ENCODE data around the gene TMEM247.

Gene TMEM247

DNA sequence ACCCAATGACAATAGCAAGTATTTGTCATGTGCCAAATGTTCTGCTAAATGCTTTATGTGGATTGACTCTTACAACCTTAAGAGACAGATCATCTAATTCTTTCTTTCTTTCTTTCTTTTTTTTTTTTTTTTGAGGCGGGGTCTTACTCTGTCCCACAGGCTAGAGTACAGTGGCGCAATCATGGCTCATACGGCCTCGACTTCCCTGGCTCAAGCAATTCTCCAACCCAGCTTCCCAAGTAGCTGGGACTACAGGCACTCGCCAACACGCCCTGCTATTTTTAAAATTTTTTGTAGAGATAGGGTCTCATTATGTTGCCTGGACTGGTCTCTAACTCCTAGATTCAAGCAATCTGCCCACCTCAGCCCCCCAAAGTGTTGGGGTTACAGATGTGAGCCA is 21.4 kb downstream of the TMEM247 start:
- H3K4me3 ChIP-seq (ENCODE audit: low read depth, low read length): no peak overlapping the region
- H3K36me3 ChIP-seq (ENCODE audit: control insufficient read depth, insufficient read depth, low read length): no peaks in the 10 kb centered on the region
- no peak overlapping the region for H3K9ac ChIP-seq (ENCODE audit: low read length)
- no peak overlapping the region for H3K27ac ChIP-seq (ENCODE audit: low read depth, low read length)
- peaks cover 9% of the 10 kb centered on the region; the same call in 1 of the 2 replicates for H3K4me1 ChIP-seq (ENCODE audit: control insufficient read depth, insufficient read depth, low read length)
- peaks cover 28% of the 10 kb centered on the region for H3K27me3 ChIP-seq (ENCODE audit: control insufficient read depth, insufficient read depth, low read length)
- no peaks in the 10 kb centered on the region for H3K9me3 ChIP-seq (ENCODE audit: control insufficient read depth, insufficient read depth, low read depth, low read length)

GRCh38 chr2:46502291-46502885 is 23.0 kb downstream of the TMEM247 start:
- H3K27me3 ChIP-seq (ENCODE audit: control insufficient read depth, insufficient read depth, low read length): peaks cover 21% of the 10 kb centered on the region
- no peak overlapping the region for H3K27ac ChIP-seq (ENCODE audit: low read depth, low read length)
- H3K9ac ChIP-seq (ENCODE audit: low read length): no peak overlapping the region
- H3K4me1 ChIP-seq (ENCODE audit: control insufficient read depth, insufficient read depth, low read length): peaks cover 22% of the 10 kb centered on the region
- no peaks in the 10 kb centered on the region for H3K9me3 ChIP-seq (ENCODE audit: control insufficient read depth, insufficient read depth, low read depth, low read length)
- no peak overlapping the region for H3K4me3 ChIP-seq (ENCODE audit: low read depth, low read length)
- no peaks in the 10 kb centered on the region for H3K36me3 ChIP-seq (ENCODE audit: control insufficient read depth, insufficient read depth, low read length)

DNA sequence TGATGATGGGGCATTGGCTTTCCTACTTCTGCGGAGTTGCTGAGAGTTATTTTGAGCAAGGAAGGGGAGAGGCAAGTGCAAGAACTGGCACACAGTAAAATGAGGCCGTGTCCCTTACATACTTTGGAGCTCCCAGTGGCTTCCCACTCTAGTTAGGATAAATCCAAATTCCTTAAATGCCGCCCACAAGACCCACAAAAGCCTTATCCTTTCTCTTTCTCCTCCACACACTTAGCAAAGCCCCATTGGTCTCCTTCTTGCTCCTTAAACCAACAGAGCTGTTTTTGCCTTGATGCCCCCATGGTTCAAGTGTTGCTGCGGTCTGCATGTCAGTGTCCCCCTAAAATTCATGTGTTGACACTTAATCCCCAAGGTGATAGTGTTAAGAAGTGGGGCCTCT is 24.3 kb downstream of the TMEM247 start:
- H3K27ac ChIP-seq (ENCODE audit: low read depth, low read length): no peak overlapping the region
- H3K9me3 ChIP-seq (ENCODE audit: control insufficient read depth, insufficient read depth, low read depth, low read length): no peaks in the 10 kb centered on the region
- no peaks in the 10 kb centered on the region for H3K36me3 ChIP-seq (ENCODE audit: control insufficient read depth, insufficient read depth, low read length)
- H3K9ac ChIP-seq (ENCODE audit: low read length): no peak overlapping the region
- H3K4me1 ChIP-seq (ENCODE audit: control insufficient read depth, insufficient read depth, low read length): peaks cover 22% of the 10 kb centered on the region
- H3K27me3 ChIP-seq (ENCODE audit: control insufficient read depth, insufficient read depth, low read length): peaks cover 8% of the 10 kb centered on the region
- H3K4me3 ChIP-seq (ENCODE audit: low read depth, low read length): no peak overlapping the region

DNA sequence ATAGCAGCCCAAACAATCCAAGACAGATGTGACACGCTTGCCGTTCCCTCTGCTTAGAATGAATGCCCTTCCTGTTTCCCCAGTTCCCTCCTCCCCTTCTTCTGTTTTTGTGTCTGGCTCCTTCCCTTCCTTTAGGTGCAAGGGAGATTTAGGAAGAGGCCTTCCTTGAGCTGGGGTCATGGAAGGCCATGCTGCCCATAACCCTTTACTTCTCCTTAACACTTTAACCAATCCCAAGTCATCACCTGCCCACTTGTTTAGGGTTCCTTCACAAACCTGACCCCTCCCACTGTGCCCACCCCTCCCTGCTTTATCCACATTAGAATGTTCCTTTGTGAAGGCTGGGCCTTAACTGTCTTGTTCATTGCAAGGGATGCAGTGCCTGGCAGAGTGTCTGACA is 24.9 kb downstream of the TMEM247 start:
- Histone ChIP-seq H3K27ac (ENCODE audit: low read depth, low read length) (no peak overlapping the region), H3K9me3 (ENCODE audit: control insufficient read depth, insufficient read depth, low read depth, low read length) (no peaks in the 10 kb centered on the region), H3K9ac (ENCODE audit: low read length) (no peak overlapping the region), H3K36me3 (ENCODE audit: control insufficient read depth, insufficient read depth, low read length) (no peaks in the 10 kb centered on the region), H3K27me3 (ENCODE audit: control insufficient read depth, insufficient read depth, low read length) (peaks cover 3% of the 10 kb centered on the region), H3K4me3 (ENCODE audit: low read depth, low read length) (no peak overlapping the region), H3K4me1 (ENCODE audit: control insufficient read depth, insufficient read depth, low read length) (peaks cover 22% of the 10 kb centered on the region)

DNA sequence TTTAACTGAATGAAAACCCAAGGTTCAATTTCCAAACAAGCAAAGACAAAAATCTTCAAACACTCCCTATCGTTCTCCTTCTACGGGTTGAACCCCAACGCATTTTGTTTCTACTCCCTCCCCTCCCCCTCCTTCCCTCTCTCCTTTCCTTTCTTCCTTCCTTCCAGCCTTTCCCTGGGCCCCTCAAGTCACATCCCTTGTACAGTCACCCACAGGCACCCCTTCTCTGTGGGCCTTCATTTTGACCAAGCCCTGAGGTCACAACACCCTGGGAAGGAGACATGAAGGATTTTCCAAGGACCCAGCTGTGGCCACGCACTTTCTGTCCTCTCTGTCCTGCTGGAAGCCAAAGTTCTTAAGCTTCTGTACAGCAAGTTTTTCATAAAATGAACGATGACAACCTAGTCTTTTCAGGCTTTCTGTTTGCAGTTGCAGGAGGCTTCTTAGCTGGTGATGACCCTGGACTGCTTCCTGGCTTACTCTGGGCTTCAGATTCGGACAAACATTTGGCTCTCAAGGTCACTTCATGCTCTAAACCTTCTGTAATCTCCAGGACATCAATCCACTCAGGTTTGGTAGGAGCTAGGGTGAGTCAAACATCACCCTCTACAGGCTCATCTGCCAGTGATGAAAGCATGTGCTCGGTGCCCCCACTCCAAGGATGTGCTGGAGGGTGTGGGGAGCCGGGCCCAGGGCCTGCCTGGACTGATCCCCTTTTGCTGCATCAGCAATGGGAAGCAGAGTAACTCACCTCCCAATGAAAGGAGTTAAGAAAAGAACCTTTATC is 25.5 kb downstream of the TMEM247 start:
- Histone ChIP-seq H3K36me3 (ENCODE audit: control insufficient read depth, insufficient read depth, low read length) (no peaks in the 10 kb centered on the region), H3K4me3 (ENCODE audit: low read depth, low read length) (no peak overlapping the region), H3K27ac (ENCODE audit: low read depth, low read length) (no peak overlapping the region), H3K27me3 (ENCODE audit: control insufficient read depth, insufficient read depth, low read length) (no peaks in the 10 kb centered on the region), H3K9me3 (ENCODE audit: control insufficient read depth, insufficient read depth, low read depth, low read length) (no peaks in the 10 kb centered on the region), H3K4me1 (ENCODE audit: control insufficient read depth, insufficient read depth, low read length) (peaks cover 19% of the 10 kb centered on the region), H3K9ac (ENCODE audit: low read length) (no peak overlapping the region)

GRCh38 chr2:46505472-46505783 is 26.1 kb downstream of the TMEM247 start:
- H3K4me1 ChIP-seq (ENCODE audit: control insufficient read depth, insufficient read depth, low read length): peaks cover 19% of the 10 kb centered on the region
- no peak overlapping the region for H3K9ac ChIP-seq (ENCODE audit: low read length)
- H3K9me3 ChIP-seq (ENCODE audit: control insufficient read depth, insufficient read depth, low read depth, low read length): no peaks in the 10 kb centered on the region
- no peak overlapping the region for H3K4me3 ChIP-seq (ENCODE audit: low read depth, low read length)
- H3K27ac ChIP-seq (ENCODE audit: low read depth, low read length): no peak overlapping the region
- no peaks in the 10 kb centered on the region for H3K36me3 ChIP-seq (ENCODE audit: control insufficient read depth, insufficient read depth, low read length)
- H3K27me3 ChIP-seq (ENCODE audit: control insufficient read depth, insufficient read depth, low read length): no peaks in the 10 kb centered on the region

GRCh38 chr2:46506131-46506706 is 26.9 kb downstream of the TMEM247 start:
- H3K36me3 ChIP-seq (ENCODE audit: control insufficient read depth, insufficient read depth, low read length): no peaks in the 10 kb centered on the region
- no peak overlapping the region for H3K27ac ChIP-seq (ENCODE audit: low read depth, low read length)
- H3K4me1 ChIP-seq (ENCODE audit: control insufficient read depth, insufficient read depth, low read length): peaks cover 19% of the 10 kb centered on the region
- H3K27me3 ChIP-seq (ENCODE audit: control insufficient read depth, insufficient read depth, low read length): no peaks in the 10 kb centered on the region
- H3K9me3 ChIP-seq (ENCODE audit: control insufficient read depth, insufficient read depth, low read depth, low read length): no peaks in the 10 kb centered on the region
- no peak overlapping the region for H3K4me3 ChIP-seq (ENCODE audit: low read depth, low read length)
- H3K9ac ChIP-seq (ENCODE audit: low read length): no peak overlapping the region

DNA sequence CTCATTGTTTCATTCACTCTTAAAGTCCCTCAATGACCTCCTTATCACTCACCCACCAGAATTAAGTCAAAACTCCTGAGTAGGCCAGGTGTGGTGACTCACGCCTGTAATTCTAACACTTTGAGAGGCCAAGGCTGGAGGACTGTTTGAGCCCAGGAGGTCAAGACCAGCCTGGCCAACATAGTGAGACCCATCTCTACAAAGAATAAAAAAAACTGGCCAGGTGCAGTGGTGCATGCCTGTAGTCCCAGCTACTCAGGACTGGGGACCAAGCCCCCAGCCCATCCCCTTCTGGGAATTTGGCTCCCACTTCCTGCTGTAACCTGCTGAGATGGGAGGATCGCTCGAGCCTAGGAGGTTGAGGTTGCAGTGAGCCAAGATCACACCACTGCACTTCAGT is 28.9 kb downstream of the TMEM247 start:
- peaks cover 19% of the 10 kb centered on the region for H3K4me1 ChIP-seq (ENCODE audit: control insufficient read depth, insufficient read depth, low read length)
- H3K36me3 ChIP-seq (ENCODE audit: control insufficient read depth, insufficient read depth, low read length): no peaks in the 10 kb centered on the region
- no peak overlapping the region for H3K9ac ChIP-seq (ENCODE audit: low read length)
- H3K9me3 ChIP-seq (ENCODE audit: control insufficient read depth, insufficient read depth, low read depth, low read length): no peaks in the 10 kb centered on the region
- no peak overlapping the region for H3K4me3 ChIP-seq (ENCODE audit: low read depth, low read length)
- no peak overlapping the region for H3K27ac ChIP-seq (ENCODE audit: low read depth, low read length)
- H3K27me3 ChIP-seq (ENCODE audit: control insufficient read depth, insufficient read depth, low read length): no peaks in the 10 kb centered on the region

- Histone ChIP-seq H3K4me1 (ENCODE audit: control insufficient read depth, insufficient read depth, low read length) (peaks cover 19% of the 10 kb centered on the region), H3K9me3 (ENCODE audit: control insufficient read depth, insufficient read depth, low read depth, low read length) (no peaks in the 10 kb centered on the region), H3K36me3 (ENCODE audit: control insufficient read depth, insufficient read depth, low read length) (no peaks in the 10 kb centered on the region), H3K4me3 (ENCODE audit: low read depth, low read length) (no peak overlapping the region), H3K27me3 (ENCODE audit: control insufficient read depth, insufficient read depth, low read length) (no peaks in the 10 kb centered on the region), H3K27ac (ENCODE audit: low read depth, low read length) (no peak overlapping the region), H3K9ac (ENCODE audit: low read length) (no peak overlapping the region)
Observed at GRCh38 chr2:46508759-46509158, 29.4 kb downstream of the TMEM247 start.

GRCh38 chr2:46509804-46510203 is 30.4 kb downstream of the TMEM247 start:
- H3K27me3 ChIP-seq (ENCODE audit: control insufficient read depth, insufficient read depth, low read length): no peaks in the 10 kb centered on the region
- no peaks in the 10 kb centered on the region for H3K36me3 ChIP-seq (ENCODE audit: control insufficient read depth, insufficient read depth, low read length)
- no peak overlapping the region for H3K4me3 ChIP-seq (ENCODE audit: low read depth, low read length)
- peaks cover 19% of the 10 kb centered on the region for H3K4me1 ChIP-seq (ENCODE audit: control insufficient read depth, insufficient read depth, low read length)
- H3K9ac ChIP-seq (ENCODE audit: low read length): no peak overlapping the region
- no peak overlapping the region for H3K27ac ChIP-seq (ENCODE audit: low read depth, low read length)
- no peaks in the 10 kb centered on the region for H3K9me3 ChIP-seq (ENCODE audit: control insufficient read depth, insufficient read depth, low read depth, low read length)

DNA sequence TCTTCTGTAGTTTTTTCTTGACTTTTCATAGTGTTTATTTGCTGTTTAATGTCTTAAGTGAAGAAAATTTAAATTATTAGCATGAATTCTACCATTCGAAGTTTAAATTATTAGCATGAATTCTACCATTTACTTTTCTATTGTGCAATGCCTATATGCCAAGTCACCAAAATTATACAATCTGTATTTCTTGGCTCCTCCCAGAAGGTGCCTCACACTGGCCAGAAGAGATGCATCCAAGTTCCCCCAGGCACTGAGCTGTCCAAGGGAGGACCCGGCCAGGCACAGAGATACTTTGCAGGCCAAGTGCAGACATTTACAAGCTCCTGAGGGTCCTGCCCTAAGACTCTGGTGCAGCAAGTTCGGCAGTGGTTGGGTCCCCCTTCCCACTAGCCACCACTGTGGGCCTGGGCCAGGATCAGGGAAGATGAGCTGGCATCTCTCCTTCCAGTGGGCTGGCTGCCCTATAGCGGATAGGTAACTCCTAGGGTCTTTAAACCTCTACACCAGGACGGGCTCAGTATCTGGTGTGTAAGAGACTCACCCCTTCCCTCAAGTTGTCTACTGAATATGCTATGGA is 31.3 kb downstream of the TMEM247 start:
- peaks cover 14% of the 10 kb centered on the region for H3K4me1 ChIP-seq (ENCODE audit: control insufficient read depth, insufficient read depth, low read length)
- no peak overlapping the region for H3K27ac ChIP-seq (ENCODE audit: low read depth, low read length)
- H3K27me3 ChIP-seq (ENCODE audit: control insufficient read depth, insufficient read depth, low read length): no peaks in the 10 kb centered on the region
- H3K9ac ChIP-seq (ENCODE audit: low read length): no peak overlapping the region
- H3K9me3 ChIP-seq (ENCODE audit: control insufficient read depth, insufficient read depth, low read depth, low read length): no peaks in the 10 kb centered on the region
- no peaks in the 10 kb centered on the region for H3K36me3 ChIP-seq (ENCODE audit: control insufficient read depth, insufficient read depth, low read length)
- H3K4me3 ChIP-seq (ENCODE audit: low read depth, low read length): no peak overlapping the region
